Hepatocyte (in vitro differentiated cells): ENCODE results near the gene MAPK8. TPM values are rescaled to one million over a fixed set of nuclear protein-coding genes. Genes with fewer than 3 reads are reported as not detected.

Experiments used
- DNase-seq: peaks from one replicate; pipeline ENCODE4 v3.0.0-alpha.2; 2016; ENCODE audit warnings: low spot score
- H2AFZ ChIP-seq: fragments of 200-600 bp; sonication (generic); 2 replicates; pipeline ENCODE4 v1.6.0; 2016; ENCODE audit warnings: antibody characterized with exemption, mild to moderate bottlenecking
- H3K27ac ChIP-seq: fragments of 200-600 bp; sonication (generic); 2 replicates; pipeline ENCODE4 v1.5.1; 2016; ENCODE audit warnings: mild to moderate bottlenecking
- H3K27me3 ChIP-seq: fragments of 200-600 bp; sonication (generic); 2 replicates; pipeline ENCODE4 v1.6.1; 2016
- H3K36me3 ChIP-seq: fragments of 200-600 bp; sonication (generic); replicated peaks from 2 replicates; pipeline ENCODE4 v1.5.1; 2016; ENCODE audit warnings: low read depth; ENCODE audit not compliant: insufficient read depth
- H3K4me1 ChIP-seq: fragments of 200-600 bp; sonication (generic); 2 replicates; pipeline ENCODE4 v1.5.1; 2016; ENCODE audit warnings: mild to moderate bottlenecking, moderate library complexity; ENCODE audit not compliant: insufficient read depth
- H3K4me2 ChIP-seq: fragments of 200-600 bp; sonication (generic); 2 replicates; pipeline ENCODE4 v1.6.0; 2016
- H3K4me3 ChIP-seq: fragments of 200-600 bp; sonication (generic); 2 replicates; pipeline ENCODE4 v1.5.1; 2016; ENCODE audit warnings: mild to moderate bottlenecking
- H3K79me2 ChIP-seq: fragments of 200-600 bp; sonication (generic); 2 replicates; pipeline ENCODE4 v1.6.0; 2017; ENCODE audit warnings: mild to moderate bottlenecking
- H3K9me2 ChIP-seq: fragments of 200-600 bp; sonication (generic); replicated peaks from 2 replicates; pipeline ENCODE4 v1.6.0; 2017; ENCODE audit warnings: mild to moderate bottlenecking; ENCODE audit not compliant: insufficient read depth
- H3K9me3 ChIP-seq: fragments of 200-600 bp; sonication (generic); 2 replicates; pipeline ENCODE4 v1.5.1; 2016; ENCODE audit warnings: low read depth, mild to moderate bottlenecking
- H4K20me1 ChIP-seq: fragments of 200-600 bp; sonication (generic); 2 replicates; pipeline ENCODE4 v1.6.0; 2016; ENCODE audit warnings: mild to moderate bottlenecking; ENCODE audit not compliant: insufficient read depth, poor library complexity, severe bottlenecking
- CTCF ChIP-seq: fragments of 200-600 bp; sonication (generic); IDR thresholded peaks from 2 replicates; pipeline ENCODE4 v1.5.1; 2016; ENCODE audit warnings: antibody characterized with exemption, mild to moderate bottlenecking; ENCODE audit not compliant: poor library complexity
- EZH2 ChIP-seq: fragments of 200-600 bp; sonication (generic); IDR thresholded peaks from 2 replicates; pipeline ENCODE4 v1.6.1; 2016; ENCODE audit warnings: antibody characterized with exemption, mild to moderate bottlenecking, borderline replicate concordance
- EZH2phosphoT487 ChIP-seq: fragments of 200-600 bp; sonication (generic); IDR thresholded peaks from one replicate; pipeline ENCODE4 v1.6.1; 2018; ENCODE audit warnings: antibody characterized with exemption, mild to moderate bottlenecking, low read depth, moderate library complexity; ENCODE audit not compliant: unreplicated experiment, severe bottlenecking
- WGBS: methylation state at CpG from one replicate; pipeline ENCODE4 v1.1.6; 2016; ENCODE audit warnings: low lambda C conversion rate; ENCODE audit errors: missing lambda C conversion rate; 5-methylcytosine and 5-hydroxymethylcytosine counted together
- polyA plus RNA-seq: library from polyadenylated mRNA; unstranded; fragments of >200 nt; fragmentation: Nextera tagmentation; extraction: Ambion mirVana; gene quantifications from 2 replicates; pipeline ENCODE4 v1.2.1, GENCODE V29; 2016
- total RNA-seq: library from RNA; depleted of rRNA; stranded (reverse); fragments of >200 nt; gene quantifications from 2 replicates; pipeline ENCODE4 v1.2.3, GENCODE V29; 2014

Gene MAPK8
- total and polyA plus RNA-seq, 2 experiments from 2014 or later: 20.9 to 73.2 TPM

- DNase-seq: peak; percentile 71
- Histone ChIP-seq H3K27ac (no peak overlapping the region), H3K4me2 (no peak overlapping the region), H3K27me3 (no peaks in the 10 kb centered on the region), H2AFZ (no peak overlapping the region), H3K79me2 (no peaks in the 10 kb centered on the region), H3K36me3 (no peaks in the 10 kb centered on the region), H3K9me2 (no peaks in the 10 kb centered on the region), H4K20me1 (no peaks in the 10 kb centered on the region), H3K4me3 (no peak overlapping the region), H3K9me3 (no peaks in the 10 kb centered on the region), H3K4me1 (peaks cover 8% of the 10 kb centered on the region)
- 24% methylated on average over 9 of the region's 9 CpGs for WGBS
- TF ChIP-seq CTCF: peak; percentile 69
- no peak for TF ChIP-seq EZH2
- TF ChIP-seq EZH2phosphoT487: no peak
Observed at GRCh38 chr10:48289501-48290238, 16.8 kb upstream of the MAPK8 start.

DNA sequence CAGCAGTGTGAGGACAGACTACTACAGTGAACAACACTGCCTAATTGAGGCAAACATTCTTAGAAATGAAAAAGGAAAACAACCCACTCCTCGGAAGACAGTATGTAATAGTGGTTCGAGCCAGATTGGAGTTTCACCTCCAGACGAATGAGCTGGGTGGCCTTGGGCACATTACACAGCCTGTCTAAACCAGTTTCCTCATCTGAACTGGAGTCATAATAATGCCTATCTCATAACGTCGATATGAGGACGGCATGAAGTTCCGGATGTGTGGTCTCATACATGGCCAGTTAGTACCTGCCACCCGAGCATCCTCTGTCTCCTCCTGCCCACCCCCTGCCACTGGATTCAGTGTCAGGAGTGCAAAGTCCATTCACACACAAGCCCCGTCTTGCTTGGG lies 16.2 kb upstream of the MAPK8 start:
- TF ChIP-seq EZH2: no peak
- no peak for TF ChIP-seq EZH2phosphoT487
- TF ChIP-seq CTCF: no peak
- 88% methylated on average over 9 of the region's 9 CpGs for WGBS
- Histone ChIP-seq H3K27me3 (no peaks in the 10 kb centered on the region), H3K4me3 (no peak overlapping the region), H3K4me2 (no peak overlapping the region), H3K79me2 (no peaks in the 10 kb centered on the region), H3K9me3 (no peaks in the 10 kb centered on the region), H3K27ac (no peak overlapping the region), H4K20me1 (no peaks in the 10 kb centered on the region), H3K4me1 (peaks cover 8% of the 10 kb centered on the region), H2AFZ (no peak overlapping the region), H3K36me3 (no peaks in the 10 kb centered on the region), H3K9me2 (no peaks in the 10 kb centered on the region)
- DNase-seq: no peak

GRCh38 chr10:48291190-48291589 lies 15.3 kb upstream of the MAPK8 start:
- Histone ChIP-seq H2AFZ (no peak overlapping the region), H3K4me1 (peaks cover 8% of the 10 kb centered on the region), H3K4me3 (no peak overlapping the region), H3K9me3 (no peaks in the 10 kb centered on the region), H3K4me2 (no peak overlapping the region), H3K9me2 (no peaks in the 10 kb centered on the region), H3K79me2 (no peaks in the 10 kb centered on the region), H3K27me3 (no peaks in the 10 kb centered on the region), H3K36me3 (no peaks in the 10 kb centered on the region), H3K27ac (no peak overlapping the region), H4K20me1 (no peaks in the 10 kb centered on the region)
- TF ChIP-seq CTCF (no peak), EZH2 (no peak), EZH2phosphoT487 (no peak)
- DNase-seq: peak; percentile 45
- WGBS: 43% methylated on average over 3 of the region's 3 CpGs
